A549 (cell line): Measurements from ENCODE around the gene B3GLCT. TPM values are rescaled to one million over a fixed set of nuclear protein-coding genes. Genes with fewer than 3 reads are reported as not detected.

Source experiments
- ATAC-seq, 2 experiments: fragments of 200-7000 bp in 1 of 2; fragments of >200 bp in 1 of 2; cut with Nextera tagmentation in 1 of 2; cut with Tn5 transposase in 1 of 2; 3 replicates each; pipeline versions ENCODE4 v1.8.0 to v1.9.1; 2018 to 2020; ENCODE audit warnings: mild to moderate bottlenecking in 1 of 2, moderate library complexity in 1 of 2
- CTCF ChIA-PET: fragments of 300-600 bp; sonication (Branson Sonifier 250); formaldehyde crosslinking; extraction: SDS; loops from one replicate; lab custom pipeline; 2021; ENCODE audit warnings: antibody characterized with exemption, inconsistent platforms; lab: Yijun Ruan, JAX
- POLR2A ChIA-PET: fragments of 350-600 bp; formaldehyde crosslinking; extraction: SDS; loops from one replicate; lab custom pipeline; 2021; ENCODE audit warnings: antibody characterized with exemption, inconsistent platforms; lab: Yijun Ruan, JAX
- DNase-seq, 2 experiments: peaks; one replicate each; pipeline versions ENCODE4 v3.0.0 to v3.0.0-alpha.2; 2011 to 2016; ENCODE audit warnings: low read depth in 1 of 2, low spot score in 1 of 2
- FAIRE-seq: peaks from 2 replicates; lab custom pipeline; 2011; peaks lifted over from hg19 to GRCh38; lab: Jason Lieb, UNC
- H3K27ac ChIP-seq, 2 experiments: fragments of >200 bp; sonication (Bioruptor Twin); formaldehyde crosslinking; 3 replicates each; pipeline ENCODE4 v1.5.1; 2016 to 2017
- H3K4me1 ChIP-seq: fragments of >200 bp; sonication (Bioruptor Twin); formaldehyde crosslinking; 3 replicates; pipeline ENCODE4 v1.6.1; 2016
- H3K4me2 ChIP-seq: fragments of >200 bp; sonication (Bioruptor Twin); formaldehyde crosslinking; 3 replicates; pipeline ENCODE4 v1.6.1; 2016
- H3K4me3 ChIP-seq: fragments of >200 bp; sonication (Bioruptor Twin); formaldehyde crosslinking; 3 replicates; pipeline ENCODE4 v1.5.1; 2016
- H3K9me3 ChIP-seq: fragments of >200 bp; sonication (Bioruptor Twin); formaldehyde crosslinking; 3 replicates; pipeline ENCODE4 v1.6.1; 2016
- BCL3 ChIP-seq: fragments of >200 bp; sonication (Bioruptor Twin); formaldehyde crosslinking; IDR thresholded peaks from 3 replicates; pipeline ENCODE4 v1.6.1; 2016
- CBX8 ChIP-seq: fragments of 200-600 bp; sonication (generic); IDR thresholded peaks from 2 replicates; pipeline ENCODE4 v1.6.1; 2016
- E2F6 ChIP-seq: IDR thresholded peaks from 2 replicates; pipeline ENCODE4 v1.6.1; 2012; ENCODE audit warnings: low read depth, borderline replicate concordance
- EP300 ChIP-seq, 2 experiments: fragments of >200 bp; sonication (Bioruptor Twin); formaldehyde crosslinking; IDR thresholded peaks; 2 replicates in 1 of 2; 3 replicates in 1 of 2; pipeline ENCODE4 v1.6.1; 2016 to 2017
- ESRRA ChIP-seq: fragments of 150-350 bp; IDR thresholded peaks from 2 replicates; pipeline ENCODE4 v1.6.1; 2014; ENCODE audit warnings: mild to moderate bottlenecking, low read length, borderline replicate concordance
- FOSL2 ChIP-seq, 2 experiments: fragments of 450-650 bp in 1 of 2; fragments of >200 bp in 1 of 2; sonication (Bioruptor Twin) in 1 of 2; formaldehyde crosslinking; IDR thresholded peaks; 2 replicates each; pipeline versions ENCODE4 v1.5.0 to v1.6.1; 2016 to 2020; ENCODE audit warnings: mild to moderate bottlenecking in 1 of 2, moderate library complexity in 1 of 2
- GATA3 ChIP-seq: IDR thresholded peaks from 2 replicates; pipeline ENCODE4 v1.6.1; 2012; ENCODE audit warnings: borderline replicate concordance
- HMGXB4 ChIP-seq: fragments of 250-450 bp; sonication (Bioruptor Pico); IDR thresholded peaks from 2 replicates; pipeline ENCODE4 v1.5.0; 2021; ENCODE audit warnings: mild to moderate bottlenecking, moderate library complexity, borderline replicate concordance
- HOXA7 ChIP-seq: fragments of 250-450 bp; sonication (Bioruptor Pico); IDR thresholded peaks from 2 replicates; pipeline ENCODE4 v1.5.0; 2020; ENCODE audit warnings: mild to moderate bottlenecking, moderate library complexity
- HOXB13 ChIP-seq: fragments of 250-450 bp; sonication (Bioruptor Pico); IDR thresholded peaks from 2 replicates; pipeline ENCODE4 v1.5.0; 2020; ENCODE audit warnings: low read depth, mild to moderate bottlenecking, moderate library complexity
- JUN ChIP-seq, 2 experiments: fragments of >200 bp; sonication (Bioruptor Twin); formaldehyde crosslinking; IDR thresholded peaks; 2 replicates in 1 of 2; 3 replicates in 1 of 2; pipeline ENCODE4 v1.6.1; 2016 to 2017
- JUNB ChIP-seq: fragments of >200 bp; sonication (Bioruptor Twin); formaldehyde crosslinking; IDR thresholded peaks from 2 replicates; pipeline ENCODE4 v1.6.1; 2016
- KDM1A ChIP-seq: fragments of 200-600 bp; sonication (generic); IDR thresholded peaks from 2 replicates; pipeline ENCODE4 v1.6.1; 2016; ENCODE audit warnings: low read depth, mild to moderate bottlenecking
- MAX ChIP-seq: IDR thresholded peaks from 2 replicates; pipeline ENCODE4 v1.6.1; 2012
- MAZ ChIP-seq: fragments of 150-350 bp; IDR thresholded peaks from 2 replicates; pipeline ENCODE4 v1.6.1; 2014; ENCODE audit warnings: antibody characterized with exemption, low read depth, low read length, borderline replicate concordance
- MYC ChIP-seq: IDR thresholded peaks from 2 replicates; pipeline ENCODE4 v1.6.1; 2012; ENCODE audit warnings: mild to moderate bottlenecking, inconsistent platforms, low read length, improper control_type of control experiment, borderline replicate concordance
- NFE2L2 ChIP-seq: fragments of 150-350 bp; conservative IDR thresholded peaks from 2 replicates; pipeline ENCODE4 v1.6.1; 2014; ENCODE audit warnings: low read length
- NR3C1 ChIP-seq: fragments of >200 bp; sonication (Bioruptor Twin); formaldehyde crosslinking; IDR thresholded peaks from 3 replicates; pipeline ENCODE4 v1.6.1; 2017
- RCOR1 ChIP-seq: fragments of 150-350 bp; IDR thresholded peaks from 2 replicates; pipeline ENCODE4 v1.6.1; 2014; ENCODE audit warnings: antibody characterized with exemption, low read length, low read depth
- RFX5 ChIP-seq: fragments of 450-650 bp; IDR thresholded peaks from 2 replicates; pipeline ENCODE4 v1.7.1; 2014; ENCODE audit warnings: antibody characterized with exemption, mild to moderate bottlenecking, moderate library complexity
- TP53 ChIP-seq: fragments of 250-450 bp; sonication (Bioruptor Pico); IDR thresholded peaks from 2 replicates; pipeline ENCODE4 v1.5.0; 2021; ENCODE audit warnings: mild to moderate bottlenecking, moderate library complexity
- WGBS: methylation state at CpG from one replicate; pipeline ENCODE4 v1.1.6; 2017; ENCODE audit errors: missing lambda C conversion rate; 5-methylcytosine and 5-hydroxymethylcytosine counted together
- polyA plus RNA-seq, 4 experiments: library from polyadenylated mRNA; depleted of rRNA in 3 of 4; stranded (reverse); fragments of >200 nt; fragmentation: RNase III in 1 of 4; extraction: RNeasy Plus Mini Kit Qiagen cat#74134 plus additional on column Dnase treatment in 1 of 4; gene quantifications; 2 replicates in 3 of 4; 3 replicates in 1 of 4; pipeline ENCODE4 v1.2.3, GENCODE V29; 2011 to 2017

The B3GLCT gene
- polyA plus RNA-seq, 2 of the 4 experiments (the other 2 are of a cell fraction), result 4.5 to 6.6 TPM

- DNase-seq, result no peak
- Histone ChIP-seq H3K4me3 (no peak overlapping the region), H3K27ac (no peak overlapping the region), H3K9me3 (no peaks in the 10 kb centered on the region), H3K4me2 (no peak overlapping the region), H3K4me1 (peaks cover 9% of the 10 kb centered on the region)
- WGBS, result 80% methylated on average over 3 of the region's 3 CpGs
- ChIA-PET CTCF (interaction anchor here (0.9 to 2.3 kb wide), 3 partner anchors 10 to 226 kb away, joined by 3 to 7 read pairs (median 3); no protein-coding TSS in a partner anchor), POLR2A (no interaction called here)
- ATAC-seq, result no peak
- TF ChIP-seq FOSL2 (IDR thresholded peaks at IDR 0.05) (no peak), FOSL2 (CRISPR knock-in tag; IDR thresholded peaks at IDR 0.05) (no peak), EP300 (IDR thresholded peaks at IDR 0.05) (no peak), HOXA7 (no peak), RCOR1 (no peak), GATA3 (no peak), MAX (no peak), CBX8 (no peak), KDM1A (no peak), NFE2L2 (no peak)
- no peak for FAIRE-seq
Observed at GRCh38 chr13:31198519-31198918, 1.3 kb upstream of the B3GLCT start.

GRCh38 chr13:31199527-31199848 is 287 bp upstream of the B3GLCT start:
- ChIA-PET POLR2A (interaction anchor here (0.8 kb wide), 1 partner anchor 154 kb away, joined by 3 read pairs; no protein-coding TSS in a partner anchor), CTCF (interaction anchor here (0.7 to 2.8 kb wide), 20 partner anchors 8 to 232 kb away, joined by 3 to 20 read pairs (median 4); no protein-coding TSS in a partner anchor)
- Histone ChIP-seq H3K27ac (peak overlapping the region; percentile 96 to 100; a peak in 5 of 6 replicates), H3K9me3 (no peaks in the 10 kb centered on the region), H3K4me1 (peaks cover 10% of the 10 kb centered on the region), H3K4me3 (peak overlapping the region; percentile 71; the same call in 2 of the 3 replicates), H3K4me2 (peak overlapping the region; percentile 69)
- TF ChIP-seq HOXB13 (CRISPR knock-in tag), result no peak
- TF ChIP-seq JUN (IDR thresholded peaks at IDR 0.05), result no peak
- no peak for TF ChIP-seq E2F6
- no peak for TF ChIP-seq JUNB
- no peak for TF ChIP-seq MAX
- TF ChIP-seq HMGXB4 (CRISPR knock-in tag), result no peak
- no peak for TF ChIP-seq BCL3
- no peak for TF ChIP-seq NR3C1
- no peak for TF ChIP-seq EP300 (IDR thresholded peaks at IDR 0.05)
- no peak for TF ChIP-seq RFX5
- ATAC-seq (no peak), FAIRE-seq (no peak), DNase-seq (no peak)
- 19% methylated on average over 15 of the region's 15 CpGs for WGBS

GRCh38 chr13:31200637-31200971 is 829 bp downstream of the B3GLCT start:
- Histone ChIP-seq H3K4me2 (peak overlapping the region; percentile 91), H3K4me3 (peak overlapping the region; percentile 71), H3K9me3 (no peaks in the 10 kb centered on the region), H3K27ac (peak overlapping the region; percentile 96 to 100), H3K4me1 (peaks cover 17% of the 10 kb centered on the region)
- POLR2A ChIA-PET, result interaction anchor here (1.0 kb wide), 1 partner anchor 26 kb away, joined by 3 read pairs; no protein-coding TSS in a partner anchor
- peak; percentile 63 to 64 for ATAC-seq
- FAIRE-seq, result no peak
- WGBS, result under 1% methylated on average over 15 of the region's 34 CpGs
- DNase-seq, result peak; percentile 36 to 50
- TF ChIP-seq TP53 (no peak), ESRRA (no peak), MAZ (no peak), HMGXB4 (CRISPR knock-in tag) (no peak), MYC (0 out of 2 replicates have a peak, but pooled peaks have one; percentile 9)
- CTCF ChIA-PET, result interaction anchor here (0.7 to 2.8 kb wide), 8 partner anchors 9 to 535 kb away, joined by 3 to 20 read pairs (median 4); no protein-coding TSS in a partner anchor
